Endothelial cell of umbilical vein (primary cell): ENCODE data around the gene SDR9C7. TPM values are rescaled to one million over a fixed set of nuclear protein-coding genes. Genes with fewer than 3 reads are reported as not detected.
"Not testable (repeated sequence)": the region's sequence is repeated elsewhere in the genome, so short reads cannot be mapped to it uniquely, and the experiment has no call there.

Experiments
- BruUV-seq: library from RNA; stranded (reverse); fragments of 400-500 nt; replicated peaks from 2 replicates; lab custom pipeline; 2021; lab: Mats Ljungman, UMichigan
- CTCF ChIA-PET: fragments of 300-600, 350-600 bp; sonication (Branson Sonifier 250); formaldehyde crosslinking; loops from one replicate; lab custom pipeline; 2021; ENCODE audit warnings: antibody characterized with exemption, inconsistent platforms; lab: Charles Lee
- POLR2A ChIA-PET: fragments of 300-600, 350-600 bp; sonication (Branson Sonifier 250); formaldehyde crosslinking; loops from one replicate; lab custom pipeline; 2021; ENCODE audit warnings: antibody characterized with exemption, inconsistent platforms; lab: Charles Lee
- DNase-seq: peaks from one replicate; pipeline ENCODE4 v3.0.0-alpha.2; 2011; ENCODE audit warnings: low read depth, low spot score
- FAIRE-seq: peaks from 2 replicates; lab custom pipeline; 2011; peaks lifted over from hg19 to GRCh38; lab: Jason Lieb, UNC
- H2AFZ ChIP-seq: 2 replicates; pipeline ENCODE4 v1.6.0; 2012; ENCODE audit warnings: low read depth, low read length, control low read depth, inconsistent platforms
- H3K27ac ChIP-seq: 2 replicates; pipeline ENCODE4 v1.5.1; 2011; ENCODE audit warnings: low read depth, mild to moderate bottlenecking, control low read depth, low read length, moderate library complexity; ENCODE audit not compliant: insufficient read depth
- H3K27me3 ChIP-seq, 2 experiments: 2 replicates each; pipeline versions ENCODE4 v1.6.0 to v1.6.1; 2011; ENCODE audit warnings: low read length in 2 of 2, mixed read lengths in 1 of 2; ENCODE audit not compliant: control insufficient read depth in 2 of 2, insufficient read depth in 2 of 2
- H3K36me3 ChIP-seq, 2 experiments: 2 replicates in 1 of 2; 3 replicates in 1 of 2; pipeline ENCODE4 v1.5.1; 2011; ENCODE audit warnings: low read length in 2 of 2, mild to moderate bottlenecking in 1 of 2, moderate library complexity in 1 of 2; ENCODE audit not compliant: control insufficient read depth in 2 of 2, insufficient read depth in 2 of 2; ENCODE audit errors: extremely low read depth in 1 of 2
- H3K4me1 ChIP-seq: 3 replicates; pipeline ENCODE4 v1.5.1; 2011; ENCODE audit warnings: mild to moderate bottlenecking, low read length; ENCODE audit not compliant: control insufficient read depth, insufficient read depth; ENCODE audit errors: extremely low read depth
- H3K4me2 ChIP-seq: 2 replicates; pipeline ENCODE4 v1.6.1; 2011; ENCODE audit warnings: low read length, control low read depth, mixed read lengths; ENCODE audit not compliant: insufficient read depth
- H3K4me3 ChIP-seq, 3 experiments: fragments of 200-600 bp in 1 of 3; sonication (generic), shearing (Covaris generic) in 1 of 3; replicated peaks in 1 of 3; 2 replicates each; pipeline ENCODE4 v1.5.1; 2011 to 2016; ENCODE audit warnings: control low read depth in 3 of 3, low read length in 3 of 3, mild to moderate bottlenecking in 2 of 3, inconsistent platforms in 1 of 3, low read depth in 1 of 3, moderate library complexity in 1 of 3; ENCODE audit not compliant: insufficient read depth in 1 of 3
- H3K79me2 ChIP-seq: 2 replicates; pipeline ENCODE4 v1.6.0; 2012; ENCODE audit warnings: low read length, inconsistent platforms; ENCODE audit not compliant: control insufficient read depth, insufficient read depth
- H3K9ac ChIP-seq: replicated peaks from 2 replicates; pipeline ENCODE3; 2011; ENCODE audit warnings: low read length, control low read depth; ENCODE audit not compliant: insufficient read depth; ENCODE audit errors: extremely low read depth
- H3K9me1 ChIP-seq: replicated peaks from 3 replicates; pipeline ENCODE4 v1.6.0; 2011; ENCODE audit warnings: mild to moderate bottlenecking, low read length; ENCODE audit not compliant: control insufficient read depth, insufficient read depth; ENCODE audit errors: extremely low read depth
- H3K9me3 ChIP-seq: replicated peaks from 2 replicates; pipeline ENCODE4 v1.5.1; 2012; ENCODE audit warnings: low read length, inconsistent platforms; ENCODE audit not compliant: control insufficient read depth, insufficient read depth
- H4K20me1 ChIP-seq: replicated peaks from 2 replicates; pipeline ENCODE3; 2011; ENCODE audit warnings: mild to moderate bottlenecking, low read length; ENCODE audit not compliant: control insufficient read depth, insufficient read depth; ENCODE audit errors: extremely low read depth
- EZH2 ChIP-seq: IDR thresholded peaks from 2 replicates; pipeline ENCODE4 v1.6.1; 2012; ENCODE audit warnings: borderline replicate concordance, low read depth, mild to moderate bottlenecking, moderate library complexity, low read length, inconsistent platforms; ENCODE audit not compliant: severe bottlenecking
- FOS ChIP-seq: IDR thresholded peaks from 2 replicates; pipeline ENCODE4 v1.6.1; 2011; ENCODE audit warnings: mild to moderate bottlenecking, low read length, moderate library complexity, borderline replicate concordance; ENCODE audit not compliant: insufficient read depth
- GATA2 ChIP-seq: IDR thresholded peaks from 2 replicates; pipeline ENCODE4 v1.7.0; 2011; ENCODE audit warnings: low read depth, mild to moderate bottlenecking, moderate library complexity, mixed read lengths, low read length; ENCODE audit not compliant: insufficient read length, insufficient read depth
- JUN ChIP-seq: IDR thresholded peaks from 2 replicates; pipeline ENCODE4 v1.6.1; 2011; ENCODE audit warnings: borderline replicate concordance, low read depth; ENCODE audit not compliant: insufficient read length, insufficient read depth
- MAX ChIP-seq: IDR thresholded peaks from 2 replicates; pipeline ENCODE4 v1.6.1; 2011; ENCODE audit not compliant: insufficient read depth, insufficient read length
- POLR2A ChIP-seq: IDR thresholded peaks from 2 replicates; pipeline ENCODE4 v1.6.1; 2012; ENCODE audit warnings: low read depth, mild to moderate bottlenecking, control low read depth, low read length
- POLR2AphosphoS5 ChIP-seq: IDR thresholded peaks from 2 replicates; pipeline ENCODE4 v1.6.1; 2012; ENCODE audit warnings: low read depth, mild to moderate bottlenecking, control low read depth, low read length, moderate library complexity; ENCODE audit not compliant: insufficient read depth
- dilution Hi-C: fragments of 300-500 bp; cut with MboI; formaldehyde crosslinking; loops from one replicate; pipeline ENCODE4 v1.15.0; 2019; ENCODE audit warnings: low sequenced_read_pairs; ENCODE audit not compliant: extremely low pct_ligation_motif_present
- intact Hi-C: fragments of 100-400 bp; cut with micrococcal nuclease; formaldehyde crosslinking; loops from one replicate; pipeline ENCODE4 v1.10.0; 2022
- polyA plus RNA-seq, 4 experiments: library from polyadenylated mRNA; depleted of rRNA in 3 of 4; stranded (reverse) in 3 of 4; unstranded in 1 of 4; fragments of >200 nt; gene quantifications; 2 replicates each; pipeline versions ENCODE4 v1.2.1 to v1.2.3, GENCODE V29; 2011 to 2012; ENCODE audit warnings: missing spikeins in 1 of 4
- total RNA-seq: library from RNA; stranded (reverse); gene quantifications from 2 replicates; pipeline ENCODE4 v1.2.3, GENCODE V29; 2021

The SDR9C7 gene
- total and polyA plus RNA-seq, 2 donors (not counting 3 experiments of a cell fraction or from before 2014, with no cell fraction given): not detected

GRCh38 chr12:56909403-56909802 is 24.8 kb downstream of the SDR9C7 start:
- H3K9me1 ChIP-seq, H2AFZ ChIP-seq, H3K9me3 ChIP-seq, H4K20me1 ChIP-seq, H3K36me3 ChIP-seq, H3K79me2 ChIP-seq, H3K9ac ChIP-seq, BruUV-seq, DNase-seq, H3K4me1 ChIP-seq, CTCF ChIA-PET, dilution Hi-C loops, FAIRE-seq, H3K4me3 ChIP-seq, H3K4me2 ChIP-seq, H3K27ac ChIP-seq, H3K27me3 ChIP-seq, POLR2A ChIA-PET, intact Hi-C loops: not testable (repeated sequence)

GRCh38 chr12:56908136-56908535 is 26.1 kb downstream of the SDR9C7 start:
- CTCF ChIA-PET: interaction anchor here (0.8 kb wide), 1 partner anchor 9 kb away, joined by 3 read pairs; no protein-coding TSS in a partner anchor
- POLR2A ChIA-PET: no interaction called here
- Histone ChIP-seq H2AFZ (no peak overlapping the region), H3K27ac (no peak overlapping the region), H3K9me3 (no peaks in the 10 kb centered on the region), H3K27me3 (peaks cover 2 to 5% of the 10 kb centered on the region in 2 experiments), H3K9ac (no peak overlapping the region), H3K79me2 (no peaks in the 10 kb centered on the region), H3K9me1 (no peaks in the 10 kb centered on the region), H3K4me3 (no peak overlapping the region), H3K4me2 (no peak overlapping the region), H3K36me3 (no peaks in the 10 kb centered on the region), H3K4me1 (no peaks in the 10 kb centered on the region), H4K20me1 (no peaks in the 10 kb centered on the region)
- FAIRE-seq: no peak
- dilution Hi-C loops (no loop called here), intact Hi-C loops (no loop called here)
- DNase-seq: no peak
- BruUV-seq: no TSS peak
- TF ChIP-seq POLR2AphosphoS5: no peak
- TF ChIP-seq JUN: no peak
- no peak for TF ChIP-seq MAX
- no peak for TF ChIP-seq POLR2A
- no peak for TF ChIP-seq FOS
- no peak for TF ChIP-seq GATA2
- no peak for TF ChIP-seq EZH2
